Spleen (tissue), 7 donors: ENCODE results near the gene ACP6.

Experiments
- POLR2A ChIP-seq, 3 donors: fragments of 450-650 bp; IDR thresholded peaks; one replicate each; pipeline ENCODE4 v1.5.1; 2017; ENCODE audit warnings: antibody characterized with exemption in 3 of 3, mild to moderate bottlenecking in 1 of 3
- TF ChIP-seq, protein P1 (sequence below), 11 experiments: fragments of 200-600 bp in 7 of 11; fragments of 450-650 bp in 4 of 11; sonication (generic) in 4 of 11; IDR thresholded peaks in 8 of 11; conservative IDR thresholded peaks in 3 of 11; 1 replicate in 7 of 11; 2 replicates in 4 of 11; pipeline versions ENCODE4 v1.4.0 to v1.8.0; 2016 to 2021; ENCODE audit warnings: antibody characterized with exemption in 11 of 11, inconsistent platforms in 4 of 11, mild to moderate bottlenecking in 1 of 11
- donor health status: DM: no; HTN: no; CAD: no; lungs with moderate emphysema.
- donor health status: DM: no; HTN: no; CAD: no.
- donor health status: DM: no; HTN: no; CAD: no.

- TF ChIP-seq, protein P1, sequence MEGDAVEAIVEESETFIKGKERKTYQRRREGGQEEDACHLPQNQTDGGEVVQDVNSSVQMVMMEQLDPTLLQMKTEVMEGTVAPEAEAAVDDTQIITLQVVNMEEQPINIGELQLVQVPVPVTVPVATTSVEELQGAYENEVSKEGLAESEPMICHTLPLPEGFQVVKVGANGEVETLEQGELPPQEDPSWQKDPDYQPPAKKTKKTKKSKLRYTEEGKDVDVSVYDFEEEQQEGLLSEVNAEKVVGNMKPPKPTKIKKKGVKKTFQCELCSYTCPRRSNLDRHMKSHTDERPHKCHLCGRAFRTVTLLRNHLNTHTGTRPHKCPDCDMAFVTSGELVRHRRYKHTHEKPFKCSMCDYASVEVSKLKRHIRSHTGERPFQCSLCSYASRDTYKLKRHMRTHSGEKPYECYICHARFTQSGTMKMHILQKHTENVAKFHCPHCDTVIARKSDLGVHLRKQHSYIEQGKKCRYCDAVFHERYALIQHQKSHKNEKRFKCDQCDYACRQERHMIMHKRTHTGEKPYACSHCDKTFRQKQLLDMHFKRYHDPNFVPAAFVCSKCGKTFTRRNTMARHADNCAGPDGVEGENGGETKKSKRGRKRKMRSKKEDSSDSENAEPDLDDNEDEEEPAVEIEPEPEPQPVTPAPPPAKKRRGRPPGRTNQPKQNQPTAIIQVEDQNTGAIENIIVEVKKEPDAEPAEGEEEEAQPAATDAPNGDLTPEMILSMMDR (IDR thresholded peaks at IDR 0.05 in 8 of 11, conservative IDR thresholded peaks at IDR 0.05 in 3 of 11) = peak; percentile 54 to 93 (median 81)
- no peak for TF ChIP-seq POLR2A (IDR thresholded peaks at IDR 0.05)
These were observed 29.7 kb downstream of the ACP6 start for GRCh38 chr1:147640553-147641165.
